Peyer's patch (tissue), 4 donors: Measurements from ENCODE around the gene LDLRAD4. TPM values are rescaled to one million over a fixed set of nuclear protein-coding genes. Genes with fewer than 3 reads are reported as not detected.

ENCODE experiments used
- DNase-seq, 3 donors: peaks; one replicate each; pipeline ENCODE4 v3.0.0-alpha.2; 2017 to 2019
- H3K27ac ChIP-seq, 4 donors: fragments of 200-600 bp; sonication (generic); one replicate each; pipeline ENCODE4 v1.5.1; 2016 to 2019
- H3K27me3 ChIP-seq, 2 donors: fragments of 200-600 bp; sonication (generic); one replicate each; pipeline ENCODE4 v1.5.1; 2019
- H3K36me3 ChIP-seq, 3 donors: fragments of 200-600 bp; sonication (generic); one replicate each; pipeline ENCODE4 v1.5.1; 2016 to 2019
- H3K4me1 ChIP-seq, 4 donors: fragments of 200-600 bp; sonication (generic); one replicate each; pipeline ENCODE4 v1.5.1; 2016 to 2019
- H3K4me3 ChIP-seq, 4 donors: fragments of 200-600 bp; sonication (generic); 1 replicate in 3 of 4; 2 replicates in 1 of 4; pipeline ENCODE4 v1.5.1; 2016 to 2019; ENCODE audit warnings: mild to moderate bottlenecking in 1 of 4
- H3K9me3 ChIP-seq, 4 donors: fragments of 200-600 bp; sonication (generic); one replicate each; pipeline ENCODE4 v1.5.1; 2016 to 2019; ENCODE audit warnings: mild to moderate bottlenecking in 1 of 4
- POLR2A ChIP-seq, 2 donors: fragments of 450-650 bp; IDR thresholded peaks; one replicate each; pipeline ENCODE4 v1.5.1; 2017; ENCODE audit warnings: antibody characterized with exemption in 2 of 2, mild to moderate bottlenecking in 2 of 2, moderate library complexity in 2 of 2
- total RNA-seq, 4 donors: library from RNA; depleted of rRNA; stranded (reverse); fragments of >200 nt; gene quantifications; one replicate each; pipeline ENCODE4 v1.1.0, GENCODE V29; 2016
- TF ChIP-seq, protein P1 (sequence below), 6 experiments: fragments of 450-650 bp in 4 of 6; fragments of 200-600 bp in 2 of 6; sonication (generic) in 1 of 6; IDR thresholded peaks; one replicate each; pipeline ENCODE4 v1.5.1; 2017 to 2019; ENCODE audit warnings: antibody characterized with exemption in 6 of 6, mild to moderate bottlenecking in 3 of 6, moderate library complexity in 1 of 6

Gene LDLRAD4
- total RNA-seq, 4 donors from 2014 or later = 24.8 to 128 (median 50.0) TPM

DNA sequence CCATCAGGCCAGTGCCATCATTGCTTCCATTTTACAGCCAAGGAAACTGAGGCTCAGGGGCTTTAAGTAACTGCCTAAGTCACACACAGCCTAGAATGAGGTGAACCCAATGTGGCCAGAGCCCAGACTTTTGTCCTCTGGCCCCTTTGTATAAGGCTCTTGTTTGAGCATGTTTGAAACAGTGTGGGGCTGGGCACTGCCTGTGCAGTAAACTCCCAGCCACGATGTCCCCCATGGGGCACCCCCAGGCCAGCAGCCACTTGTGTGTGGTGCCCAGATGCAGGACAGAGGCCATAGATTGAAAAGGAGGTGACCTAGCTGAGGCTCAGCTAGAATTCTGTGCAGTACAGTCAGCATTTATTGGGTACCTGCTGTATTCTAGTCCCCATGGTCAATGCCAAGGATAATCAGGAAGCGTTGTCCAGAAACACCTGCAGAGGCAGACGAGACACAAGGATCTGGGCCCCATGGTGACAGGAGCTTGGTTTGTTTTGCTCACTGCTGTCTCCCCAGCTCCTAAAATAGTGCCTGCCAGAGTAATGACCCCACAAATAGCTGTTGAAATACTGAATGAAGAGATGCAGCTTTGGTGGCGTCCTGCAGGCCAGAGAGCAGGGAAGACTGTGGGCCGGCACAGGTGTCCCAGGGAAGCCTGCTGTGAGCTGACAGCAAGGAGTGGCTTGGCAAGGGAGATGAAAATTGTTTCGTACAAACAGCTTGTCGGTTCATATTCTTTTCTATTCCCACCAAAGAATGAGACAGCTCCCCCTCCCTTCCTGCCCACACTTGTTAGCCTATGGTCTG is 160.7 kb downstream of the LDLRAD4 start:
- Histone ChIP-seq H3K4me3 (no peak overlapping the region), H3K27me3 (no peaks in the 10 kb centered on the region), H3K36me3 (no peaks in the 10 kb centered on the region), H3K4me1 (peaks cover 0 to 49% (median 3%) of the 10 kb centered on the region in 4 donors), H3K27ac (peak overlapping the region in 1 of 4 donors; percentile 44), H3K9me3 (no peaks in the 10 kb centered on the region)
- peak in 2 of 3 donors; percentile 5 to 42 for DNase-seq
- no peak for TF ChIP-seq POLR2A (IDR thresholded peaks at IDR 0.05)
- TF ChIP-seq, protein P1, sequence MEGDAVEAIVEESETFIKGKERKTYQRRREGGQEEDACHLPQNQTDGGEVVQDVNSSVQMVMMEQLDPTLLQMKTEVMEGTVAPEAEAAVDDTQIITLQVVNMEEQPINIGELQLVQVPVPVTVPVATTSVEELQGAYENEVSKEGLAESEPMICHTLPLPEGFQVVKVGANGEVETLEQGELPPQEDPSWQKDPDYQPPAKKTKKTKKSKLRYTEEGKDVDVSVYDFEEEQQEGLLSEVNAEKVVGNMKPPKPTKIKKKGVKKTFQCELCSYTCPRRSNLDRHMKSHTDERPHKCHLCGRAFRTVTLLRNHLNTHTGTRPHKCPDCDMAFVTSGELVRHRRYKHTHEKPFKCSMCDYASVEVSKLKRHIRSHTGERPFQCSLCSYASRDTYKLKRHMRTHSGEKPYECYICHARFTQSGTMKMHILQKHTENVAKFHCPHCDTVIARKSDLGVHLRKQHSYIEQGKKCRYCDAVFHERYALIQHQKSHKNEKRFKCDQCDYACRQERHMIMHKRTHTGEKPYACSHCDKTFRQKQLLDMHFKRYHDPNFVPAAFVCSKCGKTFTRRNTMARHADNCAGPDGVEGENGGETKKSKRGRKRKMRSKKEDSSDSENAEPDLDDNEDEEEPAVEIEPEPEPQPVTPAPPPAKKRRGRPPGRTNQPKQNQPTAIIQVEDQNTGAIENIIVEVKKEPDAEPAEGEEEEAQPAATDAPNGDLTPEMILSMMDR (IDR thresholded peaks at IDR 0.05) = no peak

DNA sequence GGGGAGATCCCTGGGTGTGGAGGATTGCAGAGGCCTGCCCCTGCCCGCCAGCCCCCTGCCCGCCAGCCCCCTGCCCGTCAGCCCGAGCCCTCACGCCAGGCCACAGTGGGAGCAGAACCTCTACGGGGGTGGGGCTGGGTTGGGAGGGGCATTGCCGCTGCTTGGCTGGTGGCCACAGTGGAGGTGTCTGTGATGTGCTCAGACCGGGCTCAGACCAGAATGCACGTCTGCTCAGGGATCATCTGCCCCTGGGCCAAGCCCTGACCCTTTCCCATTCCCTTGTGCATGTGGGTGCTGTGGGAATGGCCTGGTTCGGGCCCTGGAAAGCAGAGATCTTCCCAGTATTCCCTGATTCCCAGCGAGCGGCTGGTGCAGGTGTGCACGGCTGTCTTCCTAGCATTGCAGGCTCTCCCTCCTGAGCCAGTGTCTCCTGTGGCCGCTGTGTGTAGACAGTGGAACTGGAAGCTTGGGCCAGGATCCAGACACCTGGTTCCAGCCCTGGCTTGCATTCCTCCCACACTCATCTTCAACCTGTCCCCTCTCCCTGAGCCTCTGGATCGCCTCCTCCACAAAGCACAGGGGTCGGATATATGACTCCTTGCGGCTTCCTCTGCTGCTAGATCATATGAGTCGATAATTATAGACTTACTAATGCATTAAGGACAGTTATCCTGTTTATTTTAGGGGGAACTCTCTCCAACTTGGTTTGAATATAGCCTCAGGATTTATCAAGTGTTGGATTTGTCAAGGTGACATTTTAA is 161.6 kb downstream of the LDLRAD4 start:
- peaks cover 0 to 43% (median 2%) of the 10 kb centered on the region in 4 donors for H3K4me1 ChIP-seq
- H3K9me3 ChIP-seq = no peaks in the 10 kb centered on the region
- TF ChIP-seq, protein P1 (IDR thresholded peaks at IDR 0.05) = no peak
- TF ChIP-seq POLR2A (IDR thresholded peaks at IDR 0.05) = no peak
- H3K4me3 ChIP-seq = no peak overlapping the region
- no peaks in the 10 kb centered on the region for H3K27me3 ChIP-seq
- H3K27ac ChIP-seq = peak overlapping the region in 2 of 4 donors; percentile 1 to 12
- peak in 2 of 3 donors; percentile 11 to 44 for DNase-seq
- H3K36me3 ChIP-seq = no peaks in the 10 kb centered on the region

DNA sequence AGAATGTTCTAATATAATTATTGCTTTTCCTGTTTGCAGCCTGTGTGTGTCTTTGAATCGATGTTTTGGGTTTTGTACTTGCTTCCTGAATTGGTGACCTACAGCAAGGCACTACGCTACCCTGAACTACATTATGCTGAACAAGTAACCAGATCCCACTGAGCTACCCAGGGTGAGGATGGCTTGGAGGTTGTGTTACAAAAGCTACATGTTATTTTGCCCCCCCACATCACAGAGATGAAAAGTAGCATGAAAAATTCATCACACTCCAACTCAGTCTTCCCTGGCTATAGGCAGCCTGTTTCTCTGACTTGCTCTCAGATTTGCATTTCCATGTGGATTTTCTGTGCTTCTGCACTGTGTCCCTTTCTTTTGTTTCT is 162.1 kb downstream of the LDLRAD4 start:
- Histone ChIP-seq H3K4me3 (no peak overlapping the region), H3K27me3 (no peaks in the 10 kb centered on the region), H3K27ac (peak overlapping the region in 1 of 4 donors; percentile 86), H3K36me3 (no peaks in the 10 kb centered on the region), H3K9me3 (no peaks in the 10 kb centered on the region), H3K4me1 (peaks cover 0 to 39% (median 1%) of the 10 kb centered on the region in 4 donors)
- TF ChIP-seq, protein P1 (IDR thresholded peaks at IDR 0.05) = no peak
- no peak for TF ChIP-seq POLR2A (IDR thresholded peaks at IDR 0.05)
- DNase-seq = no peak

DNA sequence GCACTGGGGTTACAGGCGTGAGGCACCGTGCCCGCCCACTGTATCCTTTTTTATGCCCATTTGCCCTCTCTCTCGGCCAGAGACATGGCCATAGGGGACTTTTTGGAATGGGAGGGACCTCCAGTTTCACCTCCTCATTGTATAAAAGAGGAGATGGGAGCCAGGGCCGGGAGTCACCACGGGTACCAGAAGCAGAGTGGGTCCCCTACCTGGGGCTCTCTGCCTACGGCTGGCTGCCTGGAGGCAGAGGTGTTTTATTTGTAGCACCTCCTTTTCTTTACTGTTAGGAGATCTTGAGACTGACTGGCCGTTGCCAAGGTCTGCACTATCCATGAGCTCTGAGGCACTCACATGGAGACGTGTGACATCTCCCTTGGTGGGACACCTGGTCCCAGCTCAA is 162.8 kb downstream of the LDLRAD4 start:
- no peak overlapping the region for H3K4me3 ChIP-seq
- peak in 1 of 3 donors; percentile 41 for DNase-seq
- H3K27ac ChIP-seq = peak overlapping the region; percentile 61 to 86 (median 73)
- H3K9me3 ChIP-seq = no peaks in the 10 kb centered on the region
- no peaks in the 10 kb centered on the region for H3K27me3 ChIP-seq
- H3K36me3 ChIP-seq = no peaks in the 10 kb centered on the region
- H3K4me1 ChIP-seq = peaks cover 0 to 35% (median 1%) of the 10 kb centered on the region in 4 donors
- TF ChIP-seq, protein P1 (IDR thresholded peaks at IDR 0.05) = no peak
- no peak for TF ChIP-seq POLR2A (IDR thresholded peaks at IDR 0.05)

DNA sequence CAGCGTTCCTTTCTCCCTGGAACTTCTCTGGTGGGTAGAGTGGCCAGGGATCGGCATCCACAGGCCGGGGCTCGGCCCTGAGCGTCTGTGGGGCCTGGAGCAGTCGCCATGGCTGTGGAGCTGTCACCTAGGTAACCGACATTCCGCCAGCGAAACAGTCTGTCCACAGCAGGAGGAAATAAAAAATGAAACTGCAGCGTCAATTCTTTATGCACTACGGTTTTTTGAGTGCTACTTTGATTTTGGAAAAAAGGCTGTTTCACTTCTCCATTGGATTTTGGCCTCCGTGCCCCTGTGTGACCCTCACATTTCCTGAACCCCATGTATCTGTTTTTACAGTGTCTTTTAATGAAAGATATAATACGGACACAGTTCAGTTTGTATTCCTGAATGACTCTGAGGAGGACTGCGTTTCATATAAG is 163.4 kb downstream of the LDLRAD4 start:
- peaks cover 0 to 35% (median 0%) of the 10 kb centered on the region in 4 donors for H3K4me1 ChIP-seq
- H3K36me3 ChIP-seq = no peaks in the 10 kb centered on the region
- no peaks in the 10 kb centered on the region for H3K9me3 ChIP-seq
- TF ChIP-seq, protein P1 (IDR thresholded peaks at IDR 0.05) = no peak
- no peak for TF ChIP-seq POLR2A (IDR thresholded peaks at IDR 0.05)
- H3K27me3 ChIP-seq = no peaks in the 10 kb centered on the region
- H3K4me3 ChIP-seq = peak overlapping the region; percentile 24 to 44 (median 33)
- DNase-seq = peak; percentile 46 to 76 (median 69)
- H3K27ac ChIP-seq = peak overlapping the region; percentile 61 to 86 (median 73)
